GM21367 (cell line): ENCODE data around the gene NEURL1.

Experiments used
- ATAC-seq: cut with Tn5 transposase; IDR thresholded peaks from one replicate; pipeline ENCODE4 v1.9.1; 2021; ENCODE audit not compliant: unreplicated experiment

NEURL1 gene

GRCh38 chr10:103493362-103493915 lies at the start of gene NEURL1:
Gene NEURL1 (plus strand): TSS chr10:103493705. CDS start chr10:103494388, 683 bp downstream.
- no peak for ATAC-seq

- no peak for ATAC-seq
Observed at GRCh38 chr10:103444478-103444877, 49.0 kb upstream of the NEURL1 start.

- no peak for ATAC-seq
Observed at GRCh38 chr10:103445366-103445765, 48.1 kb upstream of the NEURL1 start.

- ATAC-seq = no peak
Observed at GRCh38 chr10:103445767-103446567, 47.5 kb upstream of the NEURL1 start.

GRCh38 chr10:103447187-103447586 lies 46.3 kb upstream of the NEURL1 start:
- ATAC-seq = no peak

GRCh38 chr10:103448746-103449145 lies 44.8 kb upstream of the NEURL1 start:
- ATAC-seq = no peak

- no peak for ATAC-seq
Observed at GRCh38 chr10:103449208-103450144, 44.0 kb upstream of the NEURL1 start.

- ATAC-seq = no peak
Observed at GRCh38 chr10:103450201-103450695, 43.3 kb upstream of the NEURL1 start.

- no peak for ATAC-seq
Observed at GRCh38 chr10:103451091-103451813, 42.3 kb upstream of the NEURL1 start.

- ATAC-seq = peak; percentile 66
Observed at GRCh38 chr10:103451831-103452505, 41.5 kb upstream of the NEURL1 start, which contains the start of gene CALHM2. Gene CALHM2 (minus strand): TSS chr10:103452370. CDS start chr10:103449941, 2,429 bp downstream.

- no peak for ATAC-seq
Observed at GRCh38 chr10:103452506-103453230, 40.8 kb upstream of the NEURL1 start.

GRCh38 chr10:103454026-103454425 lies 39.5 kb upstream of the NEURL1 start:
- ATAC-seq = no peak

- no peak for ATAC-seq
Observed at GRCh38 chr10:103455235-103455634, 38.3 kb upstream of the NEURL1 start.

- ATAC-seq = no peak
Observed at GRCh38 chr10:103456074-103456660, 37.3 kb upstream of the NEURL1 start.

- no peak for ATAC-seq
Observed at GRCh38 chr10:103457176-103457712, 36.3 kb upstream of the NEURL1 start.

GRCh38 chr10:103457896-103458583 lies 35.5 kb upstream of the NEURL1 start:
- no peak for ATAC-seq

- peak; percentile 62 for ATAC-seq
Observed at GRCh38 chr10:103458720-103459119, 34.8 kb upstream of the NEURL1 start, which contains the start of gene CALHM1. Gene CALHM1 (minus strand): TSS chr10:103458900. CDS start chr10:103458751, 149 bp downstream.

- no peak for ATAC-seq
Observed at GRCh38 chr10:103459615-103460014, 33.9 kb upstream of the NEURL1 start.
